Ascending aorta (tissue), 2 donors: ENCODE data around the gene NBEA. TPM values are rescaled to one million over a fixed set of nuclear protein-coding genes. Genes with fewer than 3 reads are reported as not detected.
"Not testable (repeated sequence)": the region's sequence is repeated elsewhere in the genome, so short reads cannot be mapped to it uniquely, and the experiment has no call there.

Source experiments
- DNase-seq, 2 donors: peaks; one replicate each; pipeline ENCODE4 v3.0.0-alpha.2; 2019; ENCODE audit warnings: low spot score in 2 of 2
- H3K27ac ChIP-seq, 2 donors: fragments of 200-600 bp; sonication (generic); one replicate each; pipeline ENCODE4 v1.5.1; 2016 to 2017; ENCODE audit warnings: mild to moderate bottlenecking in 1 of 2
- H3K27me3 ChIP-seq: fragments of 200-600 bp; sonication (generic); one replicate; pipeline ENCODE4 v1.5.1; 2017
- H3K36me3 ChIP-seq, 2 donors: fragments of 200-600 bp; sonication (generic); one replicate each; pipeline ENCODE4 v1.5.1; 2016
- H3K4me1 ChIP-seq, 2 donors: fragments of 200-600 bp; sonication (generic); one replicate each; pipeline ENCODE4 v1.5.1; 2016 to 2017; ENCODE audit warnings: mild to moderate bottlenecking in 1 of 2
- H3K4me3 ChIP-seq, 2 donors: fragments of 200-600 bp; sonication (generic); one replicate each; pipeline ENCODE4 v1.5.1; 2016 to 2017; ENCODE audit warnings: mild to moderate bottlenecking in 1 of 2
- H3K9me3 ChIP-seq, 2 donors: fragments of 200-600 bp; sonication (generic); one replicate each; pipeline ENCODE4 v1.5.1; 2016
- intact Hi-C: fragments of 100-400 bp; cut with DNase I; formaldehyde crosslinking; loops from one replicate; pipeline ENCODE4 v1.15.1; 2023
- total RNA-seq: library from RNA; depleted of rRNA; stranded (reverse); fragments of >200 nt; gene quantifications from one replicate; pipeline ENCODE4 v1.1.0, GENCODE V29; 2016
- TF ChIP-seq, protein P1 (sequence below), 3 experiments: fragments of 200-600 bp in 2 of 3; fragments of 450-650 bp in 1 of 3; sonication (generic) in 2 of 3; IDR thresholded peaks; one replicate each; pipeline ENCODE4 v1.5.1; 2016 to 2019; ENCODE audit warnings: antibody characterized with exemption in 3 of 3, mild to moderate bottlenecking in 1 of 3, moderate library complexity in 1 of 3

Gene NBEA
- total RNA-seq, 1 donor from 2014 or later, result 1.6 TPM

DNA sequence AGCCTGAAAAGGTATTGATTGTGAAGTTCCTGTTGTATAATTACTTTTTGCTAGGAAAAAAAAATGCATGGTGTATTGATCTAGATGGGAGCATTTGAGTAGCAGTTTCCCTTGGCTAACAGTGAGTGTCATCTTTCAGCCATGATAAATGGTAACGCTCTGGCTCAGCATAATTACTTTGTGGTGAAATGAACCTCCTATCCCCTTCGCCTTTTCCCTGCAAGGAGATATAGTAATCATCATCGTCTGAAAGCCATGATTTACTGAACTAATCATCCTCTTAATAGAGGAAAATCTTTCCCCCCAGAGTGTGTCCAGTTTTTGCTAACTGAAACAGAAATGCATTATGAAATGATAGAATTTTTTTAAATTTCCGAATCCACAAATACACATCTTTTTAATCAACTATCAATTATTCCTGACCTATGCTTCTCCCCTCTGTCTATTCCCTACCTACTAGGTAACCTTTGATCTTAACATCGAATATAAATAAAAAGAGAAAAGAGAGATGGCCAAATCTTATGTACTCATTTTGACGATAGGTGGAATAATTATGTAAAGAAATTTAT is 445.7 kb downstream of the NBEA start:
- TF ChIP-seq, protein P1, sequence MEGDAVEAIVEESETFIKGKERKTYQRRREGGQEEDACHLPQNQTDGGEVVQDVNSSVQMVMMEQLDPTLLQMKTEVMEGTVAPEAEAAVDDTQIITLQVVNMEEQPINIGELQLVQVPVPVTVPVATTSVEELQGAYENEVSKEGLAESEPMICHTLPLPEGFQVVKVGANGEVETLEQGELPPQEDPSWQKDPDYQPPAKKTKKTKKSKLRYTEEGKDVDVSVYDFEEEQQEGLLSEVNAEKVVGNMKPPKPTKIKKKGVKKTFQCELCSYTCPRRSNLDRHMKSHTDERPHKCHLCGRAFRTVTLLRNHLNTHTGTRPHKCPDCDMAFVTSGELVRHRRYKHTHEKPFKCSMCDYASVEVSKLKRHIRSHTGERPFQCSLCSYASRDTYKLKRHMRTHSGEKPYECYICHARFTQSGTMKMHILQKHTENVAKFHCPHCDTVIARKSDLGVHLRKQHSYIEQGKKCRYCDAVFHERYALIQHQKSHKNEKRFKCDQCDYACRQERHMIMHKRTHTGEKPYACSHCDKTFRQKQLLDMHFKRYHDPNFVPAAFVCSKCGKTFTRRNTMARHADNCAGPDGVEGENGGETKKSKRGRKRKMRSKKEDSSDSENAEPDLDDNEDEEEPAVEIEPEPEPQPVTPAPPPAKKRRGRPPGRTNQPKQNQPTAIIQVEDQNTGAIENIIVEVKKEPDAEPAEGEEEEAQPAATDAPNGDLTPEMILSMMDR (IDR thresholded peaks at IDR 0.05), result no peak
- Histone ChIP-seq H3K4me1 (peaks cover 0 to 3% of the 10 kb centered on the region in 2 donors), H3K27me3 (no peaks in the 10 kb centered on the region), H3K9me3 (peaks cover 0 to 8% of the 10 kb centered on the region in 2 donors), H3K36me3 (no peaks in the 10 kb centered on the region), H3K4me3 (no peak overlapping the region), H3K27ac (no peak overlapping the region)
- intact Hi-C loops, result no loop called here
- no peak for DNase-seq

DNA sequence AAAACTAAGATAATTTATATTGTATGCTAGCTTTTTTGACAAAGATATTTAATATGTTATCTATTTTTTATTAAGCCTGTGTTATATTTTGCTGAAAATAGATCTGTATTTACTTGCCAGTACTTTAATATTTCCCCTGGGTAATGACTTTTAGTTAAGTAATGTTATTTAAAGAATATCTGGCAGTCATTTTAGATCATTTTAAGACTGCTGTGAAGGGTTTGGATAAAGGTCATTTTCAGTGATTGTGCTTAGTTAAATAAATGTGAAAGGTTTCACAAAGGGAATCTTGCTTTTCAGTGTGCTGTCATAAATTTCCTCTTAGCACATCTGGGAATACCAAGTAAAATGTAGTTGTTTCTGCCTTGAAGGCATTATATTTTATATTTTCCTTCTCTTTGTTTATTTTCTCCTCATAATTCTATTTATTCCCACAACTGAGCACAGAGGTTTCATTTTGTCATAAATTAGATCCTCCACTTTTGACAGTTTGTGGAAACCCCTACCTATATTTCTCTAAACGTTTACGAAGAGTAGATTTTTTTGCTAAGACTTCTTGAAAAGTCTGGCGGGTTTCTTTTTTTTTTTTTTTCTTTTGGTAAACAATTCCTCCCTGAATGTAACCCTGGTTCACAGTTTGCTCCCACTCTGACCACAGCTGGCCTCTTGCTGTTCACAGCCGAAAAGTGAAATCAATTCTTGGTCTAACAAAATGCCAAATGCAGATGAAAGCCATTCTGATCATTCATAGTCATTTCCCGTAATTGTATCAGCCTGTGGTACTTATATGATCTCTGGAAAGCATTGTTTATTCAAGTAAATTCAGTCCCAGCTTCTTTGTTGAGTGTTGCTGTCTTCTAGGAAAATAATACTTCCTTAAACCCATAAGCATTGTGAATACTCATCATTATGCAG is 446.6 kb downstream of the NBEA start:
- H3K9me3 ChIP-seq, result peaks cover 0 to 8% of the 10 kb centered on the region in 2 donors
- no peak overlapping the region for H3K27ac ChIP-seq
- no peak overlapping the region for H3K4me3 ChIP-seq
- H3K4me1 ChIP-seq, result peaks cover 0 to 3% of the 10 kb centered on the region in 2 donors
- H3K36me3 ChIP-seq, result no peaks in the 10 kb centered on the region
- TF ChIP-seq, protein P1 (IDR thresholded peaks at IDR 0.05), result no peak
- H3K27me3 ChIP-seq, result no peaks in the 10 kb centered on the region
- intact Hi-C loops, result no loop called here
- no peak for DNase-seq

DNA sequence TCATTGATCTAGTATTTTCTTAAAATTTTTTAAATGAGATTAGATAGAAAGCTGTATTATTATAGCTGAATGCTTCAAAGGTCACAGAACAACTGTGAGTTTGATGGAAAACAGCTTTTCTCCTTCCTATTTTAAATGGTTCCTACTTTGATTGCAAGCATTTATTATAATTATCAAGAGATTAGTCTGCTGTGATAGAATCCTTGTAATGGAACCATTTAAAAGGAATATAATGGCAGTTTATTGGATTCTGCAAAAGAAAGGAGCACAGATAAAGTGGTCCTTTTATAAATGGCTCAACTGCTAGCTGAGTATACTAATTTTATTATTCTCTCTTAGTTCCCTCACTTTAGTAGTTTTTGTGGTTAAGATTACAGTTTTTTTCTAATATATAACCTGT is 447.5 kb downstream of the NBEA start:
- no peaks in the 10 kb centered on the region for H3K27me3 ChIP-seq
- H3K4me1 ChIP-seq, result peaks cover 0 to 3% of the 10 kb centered on the region in 2 donors
- no peak for DNase-seq
- intact Hi-C loops, result no loop called here
- no peak overlapping the region for H3K27ac ChIP-seq
- H3K9me3 ChIP-seq, result peaks cover 0 to 3% of the 10 kb centered on the region in 2 donors
- TF ChIP-seq, protein P1 (IDR thresholded peaks at IDR 0.05), result no peak
- H3K36me3 ChIP-seq, result no peaks in the 10 kb centered on the region
- no peak overlapping the region for H3K4me3 ChIP-seq

DNA sequence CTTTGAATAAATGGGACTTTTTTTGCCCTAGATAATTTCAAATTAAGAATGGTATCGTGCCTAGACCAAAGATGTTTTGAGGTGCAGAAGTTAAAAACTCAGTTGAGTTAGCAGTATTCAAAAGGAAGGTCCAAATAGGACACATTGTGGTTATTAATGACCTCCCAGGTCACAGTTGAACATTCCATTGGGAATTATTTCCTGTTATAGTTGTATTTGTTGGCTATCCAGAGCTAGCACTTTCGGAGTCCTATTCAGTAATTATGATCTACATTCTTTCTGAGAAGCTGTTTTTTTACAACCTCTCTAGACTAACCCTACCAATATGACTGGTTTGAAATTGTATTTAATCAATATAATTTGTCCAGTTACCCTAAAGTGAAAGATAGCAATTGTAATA is 450.7 kb downstream of the NBEA start:
- Histone ChIP-seq H3K4me1 (peaks cover 0 to 3% of the 10 kb centered on the region in 2 donors), H3K4me3 (no peak overlapping the region), H3K9me3 (no peaks in the 10 kb centered on the region), H3K27ac (no peak overlapping the region), H3K27me3 (no peaks in the 10 kb centered on the region), H3K36me3 (no peaks in the 10 kb centered on the region)
- DNase-seq, result no peak
- TF ChIP-seq, protein P1 (IDR thresholded peaks at IDR 0.05), result no peak
- intact Hi-C loops, result no loop called here

DNA sequence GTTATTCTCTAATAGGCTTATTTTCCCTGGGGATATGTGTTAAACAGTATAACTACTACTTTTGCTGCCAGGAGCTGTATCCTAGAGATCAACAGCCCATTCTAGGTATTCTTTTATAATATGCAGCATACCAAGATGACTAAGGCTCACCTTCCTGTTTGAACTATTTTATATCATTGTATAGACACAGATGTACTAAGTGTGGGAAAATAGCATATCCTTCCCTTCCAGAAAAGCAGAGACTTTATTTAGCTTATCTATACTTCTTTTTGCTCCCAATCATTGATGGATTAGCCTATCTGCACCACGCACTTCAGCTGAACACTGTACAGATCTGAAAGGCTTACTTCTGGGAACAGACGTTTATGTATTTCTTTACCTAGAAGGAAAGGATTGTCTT is 451.8 kb downstream of the NBEA start:
- Histone ChIP-seq H3K9me3 (peaks cover 0 to 7% of the 10 kb centered on the region in 2 donors), H3K27ac (no peak overlapping the region), H3K4me1 (peaks cover 0 to 3% of the 10 kb centered on the region in 2 donors), H3K27me3 (no peaks in the 10 kb centered on the region), H3K4me3 (no peak overlapping the region), H3K36me3 (no peaks in the 10 kb centered on the region)
- TF ChIP-seq, protein P1 (IDR thresholded peaks at IDR 0.05), result no peak
- intact Hi-C loops, result no loop called here
- no peak for DNase-seq

DNA sequence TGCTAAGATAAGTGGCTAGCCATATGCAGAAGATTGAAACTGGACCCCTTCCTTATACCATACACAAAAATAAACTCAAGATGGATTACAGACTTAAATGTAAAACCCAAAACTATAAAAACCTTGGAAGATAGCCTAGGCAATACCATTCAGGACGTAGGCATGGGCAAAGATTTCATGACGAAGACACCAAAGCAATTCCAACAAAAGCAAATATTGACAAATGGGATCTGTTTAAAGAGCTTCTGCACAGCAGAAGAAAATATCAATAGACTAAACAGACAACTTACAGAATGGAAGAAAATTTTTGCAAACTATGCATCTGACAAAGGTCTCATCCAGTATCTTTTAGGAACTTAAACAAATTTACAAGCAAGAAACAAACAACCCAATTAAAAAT is 466.2 kb downstream of the NBEA start:
- DNase-seq, intact Hi-C loops, H3K4me1 ChIP-seq, H3K4me3 ChIP-seq, H3K27ac ChIP-seq, H3K27me3 ChIP-seq, H3K36me3 ChIP-seq, H3K9me3 ChIP-seq: not testable (repeated sequence)
